ENCODE results near the gene B3GLCT.

DNA sequence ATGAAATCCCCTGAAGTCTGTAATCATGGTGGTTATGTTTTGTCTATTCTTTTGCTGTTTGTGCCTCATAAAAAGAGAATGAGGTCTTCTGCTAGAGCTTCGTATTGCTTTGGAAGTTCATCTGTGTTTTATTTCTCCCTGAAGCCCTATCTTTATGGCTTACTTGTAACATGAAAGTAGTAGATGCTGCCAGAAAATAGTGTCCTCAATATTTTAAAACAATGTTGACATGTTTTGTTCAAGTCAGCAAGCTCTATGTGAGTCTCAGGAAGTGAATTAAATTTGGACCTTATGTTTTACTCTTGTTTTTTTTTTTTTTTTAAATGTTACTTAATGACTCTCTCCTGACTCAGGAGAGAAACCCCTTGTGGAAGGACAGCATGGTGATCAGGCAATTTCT lies 130.5 kb downstream of the B3GLCT start:
- TF ChIP-seq, protein P1, sequence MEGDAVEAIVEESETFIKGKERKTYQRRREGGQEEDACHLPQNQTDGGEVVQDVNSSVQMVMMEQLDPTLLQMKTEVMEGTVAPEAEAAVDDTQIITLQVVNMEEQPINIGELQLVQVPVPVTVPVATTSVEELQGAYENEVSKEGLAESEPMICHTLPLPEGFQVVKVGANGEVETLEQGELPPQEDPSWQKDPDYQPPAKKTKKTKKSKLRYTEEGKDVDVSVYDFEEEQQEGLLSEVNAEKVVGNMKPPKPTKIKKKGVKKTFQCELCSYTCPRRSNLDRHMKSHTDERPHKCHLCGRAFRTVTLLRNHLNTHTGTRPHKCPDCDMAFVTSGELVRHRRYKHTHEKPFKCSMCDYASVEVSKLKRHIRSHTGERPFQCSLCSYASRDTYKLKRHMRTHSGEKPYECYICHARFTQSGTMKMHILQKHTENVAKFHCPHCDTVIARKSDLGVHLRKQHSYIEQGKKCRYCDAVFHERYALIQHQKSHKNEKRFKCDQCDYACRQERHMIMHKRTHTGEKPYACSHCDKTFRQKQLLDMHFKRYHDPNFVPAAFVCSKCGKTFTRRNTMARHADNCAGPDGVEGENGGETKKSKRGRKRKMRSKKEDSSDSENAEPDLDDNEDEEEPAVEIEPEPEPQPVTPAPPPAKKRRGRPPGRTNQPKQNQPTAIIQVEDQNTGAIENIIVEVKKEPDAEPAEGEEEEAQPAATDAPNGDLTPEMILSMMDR (IDR thresholded peaks at IDR 0.05 in 8 of 11, conservative IDR thresholded peaks at IDR 0.05 in 3 of 11) = no peak
- no peak for TF ChIP-seq POLR2A (IDR thresholded peaks at IDR 0.05)

All from spleen (tissue), 7 donors.